Measurements from ENCODE around the gene AFF3. TPM values are rescaled to one million over a fixed set of nuclear protein-coding genes. Genes with fewer than 3 reads are reported as not detected.

The AFF3 gene
- total RNA-seq, 1 experiment from 2014 or later = 0.22 TPM

- H3K4ac ChIP-seq (ENCODE audit: low read depth, low read length) = no peak overlapping the region
- H3K23ac ChIP-seq (ENCODE audit: insufficient read length, low read depth, low read length) = no peak overlapping the region
- DNase-seq = no peak
- H2BK12ac ChIP-seq (ENCODE audit: insufficient read length, low read depth, low read length) = no peak overlapping the region
- H2BK20ac ChIP-seq (ENCODE audit: low read depth, low read length, poor library complexity, severe bottlenecking) = no peak overlapping the region
- H3K4me1 ChIP-seq (ENCODE audit: insufficient read depth, low read length) = no peaks in the 10 kb centered on the region
- H3K9me3 Mint-ChIP-seq = no peaks in the 10 kb centered on the region
- no peaks in the 10 kb centered on the region for H3K23me2 ChIP-seq (ENCODE audit: insufficient read length, low read depth, low read length, poor library complexity, severe bottlenecking)
- H2BK5ac ChIP-seq (ENCODE audit: insufficient read length, low read length) = no peak overlapping the region
- H3K79me2 ChIP-seq (ENCODE audit: insufficient read depth, low read length) = no peaks in the 10 kb centered on the region
- H4K20me1 ChIP-seq (ENCODE audit: control insufficient read depth, insufficient read depth, insufficient read length) = no peaks in the 10 kb centered on the region
- no peak overlapping the region for H3T11ph ChIP-seq (ENCODE audit: low read length)
- no peaks in the 10 kb centered on the region for H3K9me3 ChIP-seq (ENCODE audit: control insufficient read depth, low read depth, low read length)
- H3K18ac ChIP-seq (ENCODE audit: insufficient read length, low read depth, low read length) = no peak overlapping the region
- H3K14ac ChIP-seq (ENCODE audit: insufficient read depth, low read length) = no peak overlapping the region
- H3K36me3 Mint-ChIP-seq (ENCODE audit: insufficient read depth in 1 of 3, low read depth in 3 of 3) = no peaks in the 10 kb centered on the region
- no peak overlapping the region for H2BK120ac ChIP-seq (ENCODE audit: low read depth, low read length, poor library complexity, severe bottlenecking)
- H3K4me1 Mint-ChIP-seq = peaks cover 0 to 10% of the 10 kb centered on the region in 2 experiments; a peak in 1 of 4 replicates
- H3K56ac ChIP-seq (ENCODE audit: insufficient read length, low read depth, low read length) = no peak overlapping the region
- no peak overlapping the region for H4K5ac ChIP-seq (ENCODE audit: insufficient read length, low read depth, low read length)
- H3K4me2 ChIP-seq (ENCODE audit: insufficient read depth, insufficient read length, low read length) = no peak overlapping the region
- H2BK15ac ChIP-seq (ENCODE audit: low read depth, low read length) = no peak overlapping the region
- H3K79me1 ChIP-seq (ENCODE audit: insufficient read depth, low read depth, low read length, poor library complexity, severe bottlenecking) = no peaks in the 10 kb centered on the region
- H3K27ac ChIP-seq (ENCODE audit: insufficient read length, low read depth, low read length) = no peak overlapping the region
- H3K27me3 Mint-ChIP-seq (ENCODE audit: low read depth) = no peaks in the 10 kb centered on the region
- H3K9ac ChIP-seq (ENCODE audit: extremely low read depth, insufficient read length, low read length) = no peak overlapping the region
- H4K91ac ChIP-seq (ENCODE audit: insufficient read length, low read depth, low read length) = no peak overlapping the region
- no peak overlapping the region for H2AK5ac ChIP-seq (ENCODE audit: insufficient read length, low read length)
- H4K8ac ChIP-seq (replicated peaks; ENCODE audit: insufficient read length, low read depth, low read length) = no peak overlapping the region
- no peak for TF ChIP-seq CTCF (conservative IDR thresholded peaks at IDR 0.05)
- no peak overlapping the region for H3K4me3 Mint-ChIP-seq
- no peak overlapping the region for H2AFZ ChIP-seq (ENCODE audit: low read length)
- H3K27ac Mint-ChIP-seq = peak overlapping the region in 1 of 3 experiments; percentile 79; a peak in 1 of 7 replicates
- WGBS (ENCODE audit: extremely low coverage, insufficient read length, low lambda C conversion rate) = no CpG with 5 or more reads among the region's 4 CpGs
- H3K27me3 ChIP-seq (ENCODE audit: insufficient read depth, low read length) = no peaks in the 10 kb centered on the region
Measured at GRCh38 chr2:99638791-99639190, 503.6 kb downstream of the AFF3 start.
